A204.1 (cell line): ENCODE data around the gene TNFSF9.
A peak's percentile ranks its signal among the peaks of the same experiment; 100 is the strongest.

ENCODE experiments used
- FAIRE-seq: peaks from 2 replicates; lab custom pipeline; 2012; peaks lifted over from hg19 to GRCh38; lab: Jason Lieb, UNC

TNFSF9 gene, protein sequence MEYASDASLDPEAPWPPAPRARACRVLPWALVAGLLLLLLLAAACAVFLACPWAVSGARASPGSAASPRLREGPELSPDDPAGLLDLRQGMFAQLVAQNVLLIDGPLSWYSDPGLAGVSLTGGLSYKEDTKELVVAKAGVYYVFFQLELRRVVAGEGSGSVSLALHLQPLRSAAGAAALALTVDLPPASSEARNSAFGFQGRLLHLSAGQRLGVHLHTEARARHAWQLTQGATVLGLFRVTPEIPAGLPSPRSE

DNA sequence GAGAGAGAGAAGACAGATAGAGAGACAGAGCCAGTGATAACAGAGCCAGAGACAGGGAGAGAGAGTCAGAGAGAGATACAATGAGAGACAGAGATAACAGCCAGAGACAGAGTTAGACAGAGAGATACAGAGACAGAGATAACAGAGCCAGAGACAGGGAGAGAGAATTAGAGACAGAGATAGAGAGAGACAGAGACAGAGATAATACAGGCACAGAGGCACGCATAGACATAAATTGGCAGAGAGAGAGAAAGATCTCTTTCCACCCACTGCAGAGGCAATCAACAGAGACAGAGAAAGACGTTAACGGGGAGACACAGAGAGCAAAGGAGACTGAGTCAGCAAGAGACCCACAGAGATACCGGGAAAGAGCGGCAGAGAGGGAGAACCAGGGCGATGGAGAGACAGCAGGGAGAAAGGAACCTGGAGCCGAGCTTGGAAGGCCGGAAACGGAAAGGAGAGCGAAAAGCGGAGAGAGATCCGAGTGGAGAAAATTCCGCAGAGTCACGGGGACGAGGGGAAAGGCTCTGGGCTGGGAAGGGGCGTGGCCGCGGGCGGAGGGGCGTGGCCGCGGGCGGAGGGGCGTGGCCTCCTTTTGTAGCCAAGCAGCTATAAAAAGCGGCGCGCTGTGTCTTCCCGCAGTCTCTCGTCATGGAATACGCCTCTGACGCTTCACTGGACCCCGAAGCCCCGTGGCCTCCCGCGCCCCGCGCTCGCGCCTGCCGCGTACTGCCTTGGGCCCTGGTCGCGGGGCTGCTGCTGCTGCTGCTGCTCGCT is at the start of gene TNFSF9:
TNFSF9 (plus strand) TSS at position 641 of the 777 bp plus-strand sequence; CDS start at position 652, 11 bp downstream.
- peak; percentile 86 for FAIRE-seq

DNA sequence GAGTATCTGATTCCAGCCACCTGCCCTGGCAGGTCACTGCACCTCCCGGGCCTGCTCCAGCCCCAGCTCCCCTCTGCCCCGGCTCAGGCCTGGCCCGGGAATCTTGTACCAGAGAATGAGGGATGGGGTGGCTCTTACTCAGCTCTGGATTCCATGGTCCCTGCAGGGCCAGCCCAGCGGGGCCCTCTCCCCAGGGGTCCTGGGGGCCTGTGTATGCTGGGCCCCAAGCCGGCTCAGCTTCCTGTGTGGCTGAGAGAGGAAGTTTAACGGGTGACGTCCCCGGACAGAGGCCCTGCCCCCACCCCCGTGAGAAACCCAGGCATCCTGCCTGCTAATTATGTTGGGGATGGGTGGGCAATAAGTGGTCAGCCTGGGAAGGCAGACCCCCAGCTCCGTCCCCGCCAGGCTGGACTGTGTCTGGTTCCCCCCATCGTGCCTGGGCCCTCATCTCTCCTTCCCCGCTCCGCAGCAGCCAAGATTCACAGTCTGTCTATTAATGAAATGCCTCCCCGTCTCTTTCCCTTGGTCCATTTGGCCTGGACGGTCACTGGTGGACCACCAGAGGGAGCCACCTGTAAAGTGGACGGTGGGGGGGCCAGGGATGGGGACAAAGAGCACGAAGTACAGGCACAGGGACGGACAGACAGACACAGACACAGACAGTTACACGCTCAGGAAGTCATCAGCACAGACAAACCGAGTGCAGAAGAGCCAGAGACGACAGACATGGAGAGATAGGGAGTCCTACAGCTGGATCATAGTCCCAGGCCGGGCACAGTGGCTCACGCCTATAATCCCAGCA is 49.1 kb upstream of the TNFSF9 start, which contains the start of gene DENND1C:
DENND1C (minus strand) TSS at position 247 of the 802 bp plus-strand sequence; CDS start at position 155, 92 bp downstream.
- FAIRE-seq: no peak

- FAIRE-seq: no peak
Measured at GRCh38 chr19:6482343-6482686, 48.5 kb upstream of the TNFSF9 start.

DNA sequence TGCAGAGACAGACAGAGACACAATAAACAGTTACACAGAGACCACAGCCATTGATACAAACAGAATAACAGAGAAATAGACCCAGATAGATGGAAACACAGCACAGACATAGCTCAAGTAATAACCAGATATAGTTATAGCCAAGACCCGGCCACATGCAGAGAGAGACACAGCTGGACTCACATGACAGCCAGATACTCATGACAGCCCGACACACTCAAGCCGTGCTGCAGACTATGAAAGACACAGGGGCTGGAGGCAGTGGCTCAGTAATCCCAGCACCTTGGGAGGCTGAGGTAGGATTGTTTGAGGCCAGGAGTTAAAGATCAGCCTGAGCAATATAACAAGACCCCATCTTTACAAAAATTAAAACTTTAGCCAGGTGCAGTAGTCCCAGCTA is 47.6 kb upstream of the TNFSF9 start:
- no peak for FAIRE-seq

GRCh38 chr19:6484230-6484629 is 46.6 kb upstream of the TNFSF9 start:
- no peak for FAIRE-seq

- FAIRE-seq: no peak
Measured at GRCh38 chr19:6484831-6485230, 46.0 kb upstream of the TNFSF9 start.

DNA sequence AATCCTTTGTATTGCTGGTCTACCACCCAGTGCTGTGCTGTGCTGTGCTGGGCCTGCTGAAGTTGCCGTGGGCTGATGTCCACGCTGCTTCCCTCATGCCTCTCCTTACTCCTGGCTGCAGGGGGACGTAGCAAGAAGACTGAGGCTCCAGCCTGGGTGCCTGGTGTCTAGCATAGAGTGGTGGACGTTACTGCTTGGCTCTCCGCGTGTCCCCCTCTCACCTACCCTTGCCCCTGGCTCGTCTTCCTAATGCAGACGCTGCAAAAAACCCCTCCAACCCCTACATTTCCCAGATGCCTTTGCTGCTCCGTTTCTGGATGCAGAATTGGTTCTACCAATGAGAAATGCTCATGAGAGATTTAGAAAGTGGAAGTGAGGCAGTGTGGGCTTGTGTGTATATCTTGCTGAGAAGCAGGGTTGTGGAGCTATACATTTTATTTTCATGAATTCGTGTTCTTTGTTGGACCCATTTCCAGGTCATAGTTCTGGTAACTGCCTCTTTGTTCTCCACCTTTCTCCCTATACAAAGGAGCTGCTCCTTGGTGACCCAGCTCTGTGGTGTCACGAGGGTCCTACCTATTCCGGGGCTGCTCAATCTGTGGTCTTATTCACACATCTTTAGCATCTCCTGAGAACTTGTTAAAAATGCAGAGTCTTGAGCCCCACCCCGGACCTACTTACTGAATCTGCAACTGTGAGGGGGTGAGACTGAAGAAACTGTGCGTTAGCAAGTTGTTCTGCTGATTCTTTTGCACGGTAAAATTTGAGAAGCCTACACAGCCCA is 41.4 kb upstream of the TNFSF9 start:
- no peak for FAIRE-seq

DNA sequence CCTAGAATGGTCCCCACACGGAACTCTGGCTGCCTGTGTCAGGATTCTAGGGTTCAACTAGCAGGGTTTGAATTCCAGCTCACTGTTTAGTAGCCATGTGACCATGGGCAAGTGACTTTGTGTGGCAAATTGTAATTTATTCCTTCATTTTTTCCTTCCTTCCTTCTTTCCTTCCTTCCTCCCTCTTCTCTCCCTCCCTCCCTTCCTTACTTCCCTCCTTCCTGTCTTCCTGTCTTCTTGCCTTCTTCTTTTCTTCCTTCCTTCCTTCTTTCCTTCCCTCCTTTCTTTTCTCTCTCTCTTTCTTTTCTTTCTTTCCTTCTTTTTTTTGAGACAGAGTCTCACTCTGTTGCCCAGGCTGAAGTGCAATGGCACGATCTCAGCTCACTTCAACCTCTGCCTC is 40.7 kb upstream of the TNFSF9 start:
- no peak for FAIRE-seq

DNA sequence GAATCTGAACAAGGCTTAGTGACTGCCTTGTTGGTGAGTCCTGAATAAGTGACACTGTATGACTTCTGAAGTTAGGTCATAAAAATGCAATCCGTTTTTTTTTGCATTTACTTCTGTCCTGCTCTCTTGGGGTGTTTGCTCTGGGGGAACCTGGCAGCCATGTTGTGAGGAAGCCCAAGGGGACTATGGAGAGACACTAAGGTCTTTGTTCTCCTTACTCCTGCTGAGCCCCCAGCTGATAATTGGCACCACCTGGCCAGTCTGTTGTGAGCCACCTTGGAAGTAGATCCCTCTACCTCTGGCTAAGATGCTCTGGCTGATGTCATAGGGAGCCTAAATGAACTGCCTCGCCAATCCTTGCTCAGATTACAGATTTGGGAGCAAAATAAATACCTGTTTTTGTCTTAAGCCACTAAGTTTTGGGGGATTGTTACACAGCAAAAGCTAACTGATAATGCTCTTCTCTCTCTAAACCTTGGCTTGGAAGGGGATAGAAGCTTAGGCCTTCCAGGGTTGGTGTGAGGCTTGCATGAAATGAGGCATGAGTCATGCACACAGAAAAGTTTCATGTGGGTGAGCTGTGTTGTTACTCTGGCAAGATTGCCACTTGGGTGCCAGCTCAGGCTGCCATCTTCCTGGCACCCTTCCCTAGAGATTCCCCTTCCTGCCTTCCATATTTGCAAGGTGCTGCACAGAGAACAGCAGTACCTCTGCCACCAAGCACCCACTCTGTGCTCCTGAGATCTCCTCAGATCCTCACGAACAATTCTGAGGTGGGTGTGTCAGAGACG is 38.8 kb upstream of the TNFSF9 start:
- FAIRE-seq: no peak

DNA sequence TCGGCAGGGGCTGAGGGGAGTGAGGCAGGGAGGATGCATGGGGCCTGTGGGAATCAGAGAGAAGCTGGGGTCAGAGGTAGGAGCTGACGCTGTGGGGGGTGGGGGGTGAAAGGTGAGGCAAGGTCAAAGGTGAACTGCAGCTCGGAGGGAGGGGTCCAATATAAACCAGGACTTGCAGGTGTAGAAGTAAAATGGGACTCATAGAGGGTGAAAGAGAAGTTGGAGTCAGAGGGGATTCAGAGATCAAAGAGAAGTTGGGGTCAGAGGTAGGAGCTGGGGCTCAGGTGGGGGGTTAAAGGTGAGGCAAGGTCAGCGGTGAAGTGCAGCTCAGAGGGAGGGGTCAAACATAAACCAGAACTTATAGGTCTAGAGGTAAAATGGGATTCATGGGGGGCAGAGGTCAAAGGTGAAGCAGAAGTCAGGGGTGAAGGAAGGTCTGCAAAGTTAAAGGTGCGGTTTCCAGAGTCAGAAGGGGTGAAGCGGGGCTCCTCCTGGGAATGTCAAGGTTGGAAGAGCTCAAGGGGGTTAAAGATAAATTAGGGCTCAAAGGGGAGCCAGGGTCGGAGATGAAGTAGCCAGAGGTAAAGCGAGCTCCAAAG is 36.3 kb upstream of the TNFSF9 start:
- FAIRE-seq: no peak

DNA sequence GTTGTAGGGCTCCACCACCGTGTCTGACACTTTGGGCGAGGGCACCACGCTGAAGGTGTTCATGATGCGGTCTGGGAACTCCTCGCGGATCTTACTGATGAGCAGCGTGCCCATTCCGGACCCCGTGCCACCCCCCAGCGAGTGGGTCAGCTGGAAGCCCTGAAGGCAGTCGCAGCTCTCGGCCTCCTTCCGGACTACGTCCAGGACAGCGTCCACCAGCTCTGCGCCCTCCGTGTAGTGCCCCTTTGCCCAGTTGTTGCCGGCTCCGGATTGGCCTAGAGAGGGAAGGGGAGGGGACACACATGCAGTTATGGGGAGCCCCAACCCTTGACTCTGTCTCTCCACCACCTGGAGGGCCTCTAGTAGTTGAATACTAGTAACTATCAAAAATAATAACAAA is 34.9 kb upstream of the TNFSF9 start:
- no peak for FAIRE-seq

DNA sequence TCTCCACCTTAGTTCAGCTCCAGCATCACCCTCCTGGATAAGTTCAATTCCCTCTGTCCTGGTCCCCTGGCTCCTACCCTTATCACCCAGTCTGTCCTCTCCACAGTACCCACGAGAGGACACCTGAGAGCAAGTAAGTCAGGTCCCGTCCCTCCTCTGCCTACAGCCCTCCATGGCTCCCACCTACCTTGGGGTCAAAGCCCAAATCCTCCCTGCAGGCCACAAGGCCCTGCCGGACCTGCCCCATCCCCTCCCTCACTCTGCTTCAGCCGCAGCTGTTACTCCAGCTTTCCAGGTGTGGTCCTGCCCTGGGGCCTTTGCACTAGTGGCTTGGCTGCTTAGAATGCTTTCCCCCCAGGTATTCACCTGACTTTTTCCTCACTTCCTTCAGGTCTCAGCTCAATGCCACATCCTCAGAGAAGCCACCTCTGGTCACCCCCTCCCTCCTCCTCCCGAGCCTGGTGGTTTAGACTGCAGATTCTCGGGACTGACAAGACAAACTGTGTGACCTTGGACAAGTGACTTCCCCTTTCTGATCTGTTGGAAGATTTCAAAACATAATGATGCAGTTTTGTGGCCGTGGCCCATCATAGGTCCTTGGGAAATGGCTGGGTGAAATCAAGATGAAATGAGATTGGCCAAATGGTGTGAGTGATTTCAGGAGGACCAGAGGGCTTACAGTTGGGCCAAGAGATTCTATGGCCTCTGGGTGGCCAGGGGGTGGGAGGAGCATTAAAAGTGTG is 32.4 kb upstream of the TNFSF9 start:
- no peak for FAIRE-seq

GRCh38 chr19:6499052-6499790 is 31.6 kb upstream of the TNFSF9 start:
- no peak for FAIRE-seq

DNA sequence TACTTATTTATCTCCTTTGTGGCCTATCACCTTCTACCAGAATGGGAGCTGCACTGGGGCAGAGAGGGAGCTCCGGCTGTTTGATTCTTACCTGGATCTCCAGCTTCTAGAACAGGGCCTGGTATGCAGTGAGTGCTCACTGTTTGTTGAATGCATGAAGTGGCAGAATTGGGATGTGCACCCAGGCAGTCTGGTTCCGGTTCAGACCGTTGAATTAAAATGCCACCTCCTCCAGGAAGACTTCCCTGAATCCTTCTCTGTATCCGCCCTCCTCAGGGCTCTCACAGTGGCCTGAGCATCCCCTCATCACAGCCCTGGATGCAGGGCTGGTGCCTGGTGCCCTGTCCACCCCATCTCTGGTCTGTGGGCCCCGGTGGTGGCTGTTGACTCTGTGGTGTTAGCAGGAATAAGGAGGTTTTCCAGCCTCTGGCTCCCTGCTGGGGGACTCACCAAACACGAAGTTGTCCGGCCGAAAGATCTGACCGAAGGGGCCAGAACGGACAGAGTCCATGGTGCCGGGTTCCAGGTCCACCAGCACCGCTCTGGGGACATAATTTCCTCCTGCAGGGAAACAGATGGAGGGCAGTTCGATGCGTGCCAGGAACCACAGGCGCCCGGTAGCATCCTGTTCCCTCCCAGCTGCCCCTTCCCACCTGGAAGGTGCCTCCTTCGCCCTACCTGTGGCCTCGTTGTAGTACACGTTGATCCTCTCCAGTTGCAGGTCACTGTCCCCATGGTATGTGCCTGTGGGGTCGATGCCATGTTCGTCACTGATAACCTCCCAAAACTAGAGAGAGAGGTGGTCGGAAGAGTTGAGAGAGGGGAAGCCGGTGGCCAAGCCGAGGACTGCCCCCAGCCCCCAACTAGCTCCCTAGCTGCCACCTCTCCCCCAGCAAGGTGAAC is 29.7 kb upstream of the TNFSF9 start:
- FAIRE-seq: no peak

GRCh38 chr19:6501740-6502648 is 28.8 kb upstream of the TNFSF9 start, which contains the start of gene TUBB4A:
TUBB4A (minus strand) TSS chr19:6502309; CDS start chr19:6502212, 97 bp downstream.
- FAIRE-seq: no peak

DNA sequence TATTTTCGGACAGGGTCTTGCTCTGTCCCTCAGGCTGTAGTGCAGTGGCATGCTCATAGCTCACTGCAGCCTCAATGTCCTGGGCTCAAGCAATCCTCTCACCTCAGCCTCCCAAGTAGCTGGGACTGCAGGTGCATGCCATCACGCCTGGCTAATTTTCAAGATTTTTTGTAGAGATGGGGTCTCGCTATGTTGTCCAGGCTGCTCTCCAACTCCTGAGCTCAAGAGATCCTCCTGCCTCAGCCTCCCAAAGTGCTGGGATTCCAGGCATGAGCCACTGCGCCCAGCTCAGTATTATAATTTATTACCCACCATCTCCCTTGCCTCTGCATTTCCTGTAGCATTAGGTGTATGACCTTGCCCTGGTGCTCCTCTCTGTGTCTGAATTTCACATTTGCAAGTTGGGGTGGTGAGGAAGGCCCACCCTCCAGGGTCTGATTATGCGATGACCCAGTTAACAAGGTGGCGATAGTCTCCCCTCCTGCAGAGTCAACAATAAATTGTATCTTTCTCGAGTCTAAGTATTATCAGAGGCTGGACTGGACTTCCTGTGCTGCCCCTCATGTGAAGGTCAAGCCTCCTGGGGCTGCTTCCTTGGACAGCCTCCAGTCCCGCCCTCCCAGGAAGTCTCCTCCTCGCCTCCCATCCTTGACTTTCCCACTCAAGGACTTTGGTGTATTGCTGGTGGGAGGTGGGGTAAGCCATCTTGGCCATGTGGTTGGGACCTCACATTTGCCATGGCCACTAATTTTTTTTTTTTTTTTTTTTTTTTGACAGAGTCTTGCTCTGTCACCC is 27.2 kb upstream of the TNFSF9 start:
- no peak for FAIRE-seq
